D341Med (cell line): ENCODE results near the gene SLC37A1.

ENCODE experiments used
- DNase-seq: peaks from one replicate; pipeline ENCODE4 v3.0.0; 2012; ENCODE audit warnings: low spot score

Gene SLC37A1

DNA sequence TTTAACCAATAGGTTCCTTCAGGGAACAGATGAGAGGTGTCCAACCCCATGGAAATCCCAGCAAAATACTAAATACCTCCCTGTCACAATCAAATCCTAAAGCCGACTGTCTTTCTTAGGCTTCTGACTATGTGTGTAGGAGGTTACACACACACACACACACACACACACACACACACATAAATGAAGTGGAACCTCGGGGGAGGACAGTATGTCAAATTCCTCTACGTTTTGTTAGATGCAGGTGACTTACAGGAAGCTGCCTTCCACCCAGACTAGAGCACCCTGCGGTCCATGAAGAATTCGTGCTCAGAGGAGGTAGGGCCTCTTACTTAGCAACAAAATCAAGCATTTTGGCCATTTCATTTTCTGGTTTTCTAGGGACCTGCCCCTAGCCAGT lies 34.1 kb upstream of the SLC37A1 start:
- DNase-seq, result no peak

DNA sequence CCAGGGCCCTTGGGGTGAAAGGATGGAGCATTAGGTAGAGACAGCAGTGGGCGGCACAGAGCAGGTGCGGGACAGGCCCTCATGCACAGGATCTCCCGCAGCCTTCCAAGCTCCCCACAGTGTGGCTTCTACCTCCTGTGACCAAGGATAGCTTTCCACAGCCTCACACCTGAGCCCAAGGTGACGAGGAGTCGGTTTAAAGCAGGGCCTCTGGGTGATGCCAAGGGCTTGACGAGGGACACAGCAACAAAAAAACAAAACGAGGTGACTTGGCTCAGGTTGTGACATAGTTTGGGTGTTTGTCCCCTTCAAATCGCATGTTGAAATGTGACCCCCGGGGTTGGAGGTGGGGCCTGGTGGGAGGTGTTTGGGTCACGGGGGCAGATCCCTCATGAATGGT lies 32.9 kb upstream of the SLC37A1 start:
- no peak for DNase-seq

DNA sequence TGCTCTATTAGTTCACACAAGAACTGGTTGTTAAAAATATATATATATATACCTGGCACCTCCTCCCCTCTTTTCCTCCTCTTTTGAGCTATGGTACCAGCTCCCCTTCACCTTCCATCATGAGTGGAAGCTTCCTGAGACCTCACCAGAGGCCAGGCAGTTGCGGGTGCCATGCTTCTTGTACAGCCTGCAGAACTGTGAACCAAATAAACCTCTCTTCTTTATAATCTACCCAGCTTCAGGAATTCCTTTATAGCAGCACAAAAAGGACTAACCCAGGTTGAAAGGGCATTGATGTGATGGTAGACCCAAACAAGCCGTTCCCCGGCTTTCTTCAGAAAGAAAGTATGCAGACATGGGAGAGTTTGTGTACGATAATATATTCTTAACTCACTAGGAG lies 32.5 kb upstream of the SLC37A1 start:
- DNase-seq, result no peak

DNA sequence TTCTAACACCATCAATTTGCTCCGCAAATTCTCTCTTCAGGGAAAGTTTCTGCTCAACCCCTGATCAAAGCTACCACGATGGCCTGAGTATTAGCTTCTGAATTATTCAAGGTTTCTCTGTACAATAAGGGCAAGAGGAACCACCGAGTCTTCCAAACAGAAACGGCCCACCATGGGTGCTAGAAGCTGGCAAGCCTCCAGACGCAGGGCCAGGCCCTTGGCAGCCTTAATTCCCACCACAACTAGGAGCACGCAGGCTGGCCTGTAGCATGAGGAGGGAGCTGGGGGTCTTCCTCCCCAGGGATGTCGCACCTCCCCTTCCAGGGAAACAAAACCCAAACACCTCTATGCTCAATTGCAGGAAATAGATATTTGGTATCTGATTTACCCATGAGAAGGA lies 28.7 kb upstream of the SLC37A1 start:
- DNase-seq, result no peak

DNA sequence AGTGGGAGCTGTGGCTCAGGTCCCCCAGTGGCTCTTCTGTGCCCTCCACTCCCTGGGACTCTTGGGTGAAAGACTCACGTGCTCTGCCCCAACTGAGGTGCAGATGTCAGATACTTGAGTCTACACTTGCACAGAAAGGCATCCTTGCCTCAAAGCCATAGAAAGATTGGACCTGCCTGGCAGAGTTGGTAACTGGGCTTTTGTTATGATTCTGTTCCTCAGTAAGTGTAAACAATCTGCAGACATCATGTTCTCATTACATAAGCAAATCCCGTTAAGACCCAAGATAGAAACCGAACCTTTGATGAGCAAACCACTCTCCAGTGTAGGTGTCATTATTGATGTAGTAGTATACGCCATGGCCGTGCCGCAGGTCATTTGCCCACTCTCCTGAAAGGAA lies 27.6 kb upstream of the SLC37A1 start:
- DNase-seq, result no peak

DNA sequence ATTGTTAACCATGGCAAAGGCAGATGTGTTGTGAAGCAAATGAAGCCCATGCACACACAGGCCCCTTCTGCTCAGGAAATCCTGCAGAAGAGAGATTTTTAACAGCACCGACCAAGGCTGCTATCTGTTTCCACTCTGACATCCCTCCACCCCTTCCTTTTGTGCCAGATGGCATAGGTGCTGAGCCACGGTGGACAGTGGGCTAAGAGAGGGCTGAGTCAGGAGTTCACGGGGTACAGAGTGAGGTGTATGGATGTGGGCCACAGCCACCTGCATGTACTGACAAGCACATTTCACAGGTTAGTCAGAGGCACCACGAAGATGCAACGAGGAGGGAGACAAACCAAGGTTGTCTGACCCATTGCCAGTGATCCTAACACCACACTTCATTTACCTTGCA lies 27.1 kb upstream of the SLC37A1 start:
- DNase-seq, result no peak

DNA sequence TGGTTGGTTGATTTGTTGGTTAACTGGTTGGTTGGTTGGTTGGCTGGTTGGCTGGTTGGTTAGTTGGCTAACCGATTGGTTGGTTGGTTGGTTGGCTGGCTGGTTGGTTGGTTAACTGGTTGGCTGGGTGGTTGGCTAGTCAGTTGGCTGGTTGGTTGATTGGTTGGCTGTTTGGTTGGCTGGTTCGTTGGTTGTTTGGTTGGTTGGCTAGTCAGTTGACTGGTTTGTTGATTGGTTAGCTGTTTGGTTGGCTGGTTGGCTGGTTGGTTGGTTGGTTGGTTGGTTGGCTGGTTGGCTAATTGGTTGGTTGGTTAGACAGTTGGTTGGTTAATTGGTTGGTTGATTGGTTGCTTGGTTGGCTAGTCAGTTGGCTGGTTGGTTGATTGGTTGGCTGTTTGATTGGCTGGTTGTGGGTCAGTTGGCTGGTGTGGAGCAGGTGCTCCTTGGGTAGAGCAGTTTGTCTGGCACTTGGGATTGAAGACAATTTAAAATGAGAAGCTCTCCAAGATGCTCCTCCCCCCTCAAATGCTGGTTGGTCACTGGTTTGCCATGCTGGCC lies 24.6 kb upstream of the SLC37A1 start:
- no peak for DNase-seq

DNA sequence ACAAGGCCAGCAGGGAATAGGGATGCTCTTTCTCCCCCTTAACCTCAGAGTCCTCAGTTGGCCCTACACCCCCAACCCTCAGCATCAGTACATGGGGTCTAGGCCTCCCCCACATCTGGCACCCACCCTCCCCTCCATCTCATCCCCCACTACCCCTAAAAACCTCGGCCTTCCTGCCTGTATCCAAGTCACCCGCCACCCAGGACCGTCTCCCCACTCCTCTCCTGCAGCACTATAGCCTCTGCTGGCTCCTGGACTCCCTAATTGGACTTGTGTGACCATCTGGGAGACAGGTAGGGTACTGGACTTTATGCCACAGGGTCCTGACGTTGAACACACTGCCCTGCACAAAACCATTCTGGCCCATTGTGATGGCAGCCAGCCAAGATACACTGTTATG lies 23.7 kb upstream of the SLC37A1 start:
- DNase-seq, result no peak

DNA sequence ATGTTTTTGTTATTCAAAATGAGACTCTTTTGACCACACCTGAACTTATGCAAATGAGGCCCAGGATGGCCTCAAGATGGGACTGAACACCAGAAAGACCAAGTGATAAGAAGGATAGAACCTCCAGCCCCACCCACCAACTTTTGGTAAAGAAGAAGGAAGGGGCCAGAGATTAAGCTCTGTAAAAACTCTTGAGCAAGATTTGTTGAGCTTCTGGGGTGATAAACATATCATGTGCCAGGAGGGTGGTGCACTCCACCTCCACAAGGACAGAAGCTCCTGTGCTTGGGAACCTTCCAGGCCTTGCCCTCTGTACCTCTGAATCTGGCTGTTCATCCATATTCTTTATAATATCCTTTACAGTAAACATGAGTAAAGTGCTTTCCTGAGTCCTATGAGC lies 22.9 kb upstream of the SLC37A1 start:
- no peak for DNase-seq

DNA sequence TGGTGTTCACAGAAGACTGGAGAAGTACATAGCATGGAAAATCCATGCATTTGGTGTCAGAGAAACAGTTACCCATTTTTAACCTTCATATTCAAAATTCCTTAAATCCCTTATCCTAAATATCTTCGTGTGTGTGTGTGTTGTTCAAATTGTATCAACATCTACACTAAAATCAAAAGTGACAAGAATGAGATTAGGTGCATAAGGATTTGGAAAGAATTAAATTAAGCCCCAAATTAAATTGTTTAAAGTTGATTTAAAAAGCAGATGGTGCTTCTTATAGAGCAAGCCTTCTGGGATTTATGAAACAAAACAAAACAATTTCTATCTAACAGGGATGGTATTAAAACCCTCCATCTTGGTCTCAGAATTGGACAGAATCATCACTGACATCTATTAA lies 22.3 kb upstream of the SLC37A1 start:
- DNase-seq, result no peak

DNA sequence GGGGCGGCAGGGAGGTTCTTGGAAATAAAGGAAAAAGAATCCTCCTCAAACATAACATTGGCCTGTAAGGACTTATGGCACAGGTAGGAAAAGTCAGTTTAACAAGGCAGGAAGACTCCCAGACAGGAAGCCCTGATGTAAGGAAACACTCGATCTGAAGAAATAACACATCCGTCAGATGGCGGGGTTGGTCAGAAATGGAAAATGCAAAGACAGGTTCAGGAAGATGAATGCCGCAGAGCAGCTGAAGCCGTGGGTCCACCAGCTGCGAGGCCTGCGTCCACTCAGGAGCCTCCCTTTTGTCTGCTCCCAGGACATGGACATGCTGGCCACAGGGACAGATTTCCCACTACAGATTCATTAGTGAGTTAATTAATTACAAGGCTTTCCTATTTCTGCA lies 21.5 kb upstream of the SLC37A1 start:
- DNase-seq, result no peak

DNA sequence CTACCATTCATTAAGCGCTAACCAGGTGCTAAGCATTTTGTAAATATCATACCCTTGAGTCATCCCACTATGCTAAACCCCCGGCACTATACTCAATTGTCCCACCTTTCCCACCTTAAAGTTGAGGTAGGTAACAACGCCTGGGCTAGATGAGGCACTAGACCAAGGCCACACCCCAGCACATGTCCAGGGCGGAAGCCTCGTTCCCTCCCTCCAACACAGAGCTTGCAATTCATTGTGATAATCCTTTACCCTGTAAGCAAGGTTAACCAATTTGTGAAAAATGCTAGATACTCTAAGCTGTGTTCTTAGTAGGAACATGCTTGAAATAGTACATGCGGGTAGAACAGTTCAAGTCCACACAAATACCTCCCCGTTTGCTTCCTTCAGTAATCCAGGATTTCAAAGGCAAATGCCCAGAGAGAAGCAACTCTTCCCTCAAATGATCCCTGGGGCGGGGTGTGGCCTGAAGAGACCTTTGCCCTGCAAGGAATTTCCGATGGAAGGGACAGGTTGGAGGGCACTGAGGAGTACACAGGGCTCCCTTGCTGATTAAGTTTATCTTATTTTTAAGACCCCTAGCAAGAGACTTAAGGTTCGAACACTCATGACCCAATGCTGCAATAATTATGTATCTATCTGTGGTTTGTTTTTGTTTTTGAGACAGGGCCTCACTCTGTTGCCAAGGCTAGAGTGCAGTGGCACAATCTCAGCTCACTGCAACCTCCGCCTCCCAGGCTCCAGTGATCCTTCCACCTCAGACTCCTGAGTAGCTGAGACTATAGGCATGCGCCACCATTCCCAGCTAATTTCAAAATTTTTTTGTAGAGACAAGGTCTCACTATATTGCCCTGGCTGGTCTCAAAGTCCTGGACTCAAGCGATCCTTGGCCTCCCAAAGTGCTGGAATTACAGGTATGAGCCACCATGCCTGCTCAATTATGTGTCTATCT lies 20.3 kb upstream of the SLC37A1 start:
- no peak for DNase-seq

DNA sequence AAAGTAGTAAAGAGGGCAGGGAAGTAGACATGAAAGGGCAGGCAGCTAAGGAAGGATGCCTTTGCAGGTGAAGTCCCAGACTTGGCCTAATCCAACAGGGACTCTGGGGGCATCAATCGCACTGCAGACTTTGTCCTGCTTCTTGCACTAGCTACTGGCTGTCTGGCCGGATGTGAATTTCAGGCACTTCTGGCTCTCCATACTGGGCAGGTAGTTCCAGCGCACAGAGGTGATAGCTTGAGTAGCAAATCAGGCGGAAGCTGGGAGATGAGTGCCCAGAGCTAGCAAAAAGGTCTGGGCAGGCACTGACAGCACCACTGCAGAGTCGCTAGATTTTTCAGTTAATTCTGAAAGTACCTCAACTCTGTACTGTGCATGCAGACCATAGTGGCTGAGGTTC lies 18.6 kb upstream of the SLC37A1 start:
- DNase-seq, result no peak

DNA sequence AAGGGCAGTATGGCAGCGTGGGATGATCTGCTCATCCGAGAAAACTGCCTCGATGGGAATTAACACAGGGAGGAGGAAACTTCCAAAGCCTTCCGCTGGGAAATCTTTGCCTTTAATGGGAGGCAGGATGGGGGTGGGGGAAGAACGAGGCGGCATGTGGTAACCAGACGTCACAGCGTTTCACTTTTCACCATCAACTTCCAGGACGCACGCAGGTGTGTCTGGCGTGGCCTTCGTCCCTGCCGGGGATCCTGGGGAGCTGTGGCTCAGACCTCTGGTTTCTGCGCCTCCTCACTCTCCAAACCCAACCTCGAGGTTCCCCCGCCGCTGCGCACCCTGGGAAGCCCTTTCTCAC lies 17.9 kb upstream of the SLC37A1 start:
- no peak for DNase-seq

DNA sequence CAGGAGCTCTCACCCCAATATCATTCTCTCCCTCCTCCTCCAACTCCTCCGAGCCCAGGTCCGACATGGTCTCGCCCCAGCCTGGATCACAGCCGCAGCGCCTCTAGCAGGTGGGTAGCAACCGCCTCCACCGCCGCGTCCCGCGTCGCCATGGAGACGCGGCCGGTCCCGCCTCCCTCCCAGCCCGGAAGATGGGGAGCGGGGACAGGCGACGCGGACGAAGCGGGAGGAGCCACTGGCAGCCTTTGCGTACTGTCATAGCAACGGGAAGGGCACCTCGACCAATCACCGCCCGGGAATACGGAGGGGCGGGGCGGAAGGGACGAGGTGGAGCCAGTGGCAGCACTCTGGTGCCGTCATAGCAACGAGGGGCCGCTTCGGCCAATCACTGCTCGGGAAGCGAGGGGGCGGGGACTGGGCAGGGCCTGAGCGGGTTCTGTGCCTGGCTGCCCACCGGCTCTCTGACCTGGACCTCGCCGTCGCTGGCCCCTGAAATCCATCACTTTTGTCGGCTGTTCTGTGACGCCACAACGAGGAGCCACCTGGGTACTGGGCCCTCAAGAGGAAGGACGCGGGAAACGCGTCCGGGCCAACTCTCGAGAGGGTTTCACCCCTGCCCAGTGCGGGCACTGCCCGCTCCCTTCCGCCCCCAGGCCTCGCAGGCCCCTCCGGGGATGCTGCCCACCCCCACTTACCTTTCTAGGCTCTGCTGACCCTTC lies 17.4 kb upstream of the SLC37A1 start, which contains the start of gene RSPH1:
RSPH1 (minus strand) TSS at position 105 of the 719 bp plus-strand sequence; CDS start at position 67, 38 bp downstream.
- DNase-seq, result peak; percentile 97

DNA sequence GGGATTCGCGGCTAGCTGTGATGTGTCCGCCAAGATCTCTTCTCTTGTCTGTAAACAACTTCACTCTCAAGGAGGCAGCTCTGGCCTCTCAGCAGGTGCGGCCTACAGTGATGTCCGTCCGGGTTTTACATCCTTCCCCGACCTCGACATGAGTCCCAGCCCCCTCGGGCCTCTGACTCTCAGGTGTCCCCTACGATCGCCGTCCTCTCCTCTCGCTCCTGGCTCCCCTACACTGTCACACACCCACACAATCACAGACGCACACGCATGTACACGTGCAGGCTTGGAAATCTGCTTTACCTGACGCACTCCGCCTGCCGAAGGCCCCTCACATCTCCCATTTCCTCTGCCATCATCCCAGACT lies 16.8 kb upstream of the SLC37A1 start:
- no peak for DNase-seq

DNA sequence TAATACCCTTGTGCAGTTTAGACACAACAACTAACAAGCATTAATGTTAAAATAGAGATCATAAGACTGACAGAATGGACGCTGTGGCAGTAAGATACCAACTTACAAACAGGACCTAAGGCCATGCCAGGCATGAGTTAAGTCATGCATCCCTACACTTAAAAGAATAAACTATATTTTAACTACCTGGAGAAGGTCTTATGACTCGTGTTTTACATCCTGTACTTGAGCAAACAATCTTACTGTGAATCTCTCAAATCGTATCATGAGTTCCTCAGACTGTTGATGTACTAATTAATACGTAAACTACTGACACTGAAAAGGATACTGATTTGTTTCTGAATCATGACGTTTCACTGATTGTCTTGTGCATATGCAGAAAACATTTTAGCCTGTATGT lies 15.6 kb upstream of the SLC37A1 start:
- DNase-seq, result no peak

DNA sequence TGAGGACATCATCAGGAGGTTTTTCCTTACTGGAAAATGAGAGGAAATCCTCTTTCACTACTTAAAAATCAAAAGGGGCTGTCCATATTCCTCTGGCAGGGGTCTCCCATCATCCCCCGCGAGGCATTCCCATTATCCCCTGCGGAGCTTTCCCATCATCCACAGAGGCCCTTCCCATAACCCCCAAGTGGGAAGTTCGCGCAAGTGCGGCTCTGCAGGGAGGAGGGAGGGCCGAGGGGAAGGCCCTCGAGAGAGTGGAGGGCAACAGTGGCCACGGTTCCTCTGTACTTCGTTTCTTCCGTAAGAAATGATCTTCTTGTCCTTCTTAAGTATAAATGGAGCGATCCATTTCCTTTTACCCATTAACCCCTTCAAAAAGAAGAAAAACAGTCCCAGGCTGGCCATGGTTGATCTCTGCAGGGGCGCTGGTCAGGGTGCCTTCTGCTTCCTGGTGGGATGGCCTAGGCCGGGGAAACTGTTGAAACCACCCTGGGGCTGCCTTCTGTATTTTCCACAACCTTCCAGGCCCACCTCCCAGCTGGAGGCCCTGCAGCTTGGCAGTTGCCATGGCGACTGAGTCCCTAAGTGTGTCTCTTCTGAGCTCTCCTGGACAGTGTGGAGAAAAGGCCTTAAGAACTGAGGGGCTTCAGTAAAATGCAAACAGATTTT lies 14.1 kb upstream of the SLC37A1 start:
- no peak for DNase-seq

DNA sequence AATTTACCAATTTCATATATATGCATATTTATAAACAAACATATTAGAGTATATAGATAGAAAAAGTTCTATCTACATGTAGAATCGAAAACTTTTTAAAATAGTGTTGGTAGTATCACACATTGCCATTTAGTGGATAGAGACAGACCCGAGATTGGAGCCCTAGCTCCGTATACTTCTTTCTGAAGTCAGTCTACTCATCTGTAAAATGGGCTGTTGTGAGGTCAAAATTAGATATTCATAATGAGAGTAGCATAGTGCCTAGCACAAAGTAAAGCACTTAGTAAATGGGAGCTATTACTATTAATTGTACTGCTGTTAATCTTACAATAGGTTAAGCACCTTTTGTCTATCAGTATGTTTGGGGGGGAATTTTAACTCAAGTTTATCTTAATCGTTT lies 13.4 kb upstream of the SLC37A1 start:
- DNase-seq, result no peak

DNA sequence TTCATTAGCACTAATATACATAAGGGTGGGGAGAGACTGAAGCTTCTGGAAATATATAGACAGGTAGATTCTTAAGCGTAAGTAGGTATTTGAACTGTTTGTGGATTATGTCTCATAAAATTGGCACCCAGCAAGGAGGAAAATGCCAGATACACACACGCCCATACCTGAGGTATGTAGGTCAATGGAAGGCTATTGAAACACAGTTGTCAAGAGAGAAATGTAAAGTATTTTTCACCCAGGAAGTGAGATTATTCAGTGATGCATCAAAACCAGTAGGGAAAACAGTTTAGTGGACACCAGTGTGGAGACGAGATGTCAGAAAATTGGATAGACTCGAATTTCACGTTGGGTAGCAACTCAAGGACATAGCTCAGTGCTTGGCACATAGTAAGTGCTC lies 12.9 kb upstream of the SLC37A1 start:
- no peak for DNase-seq

DNA sequence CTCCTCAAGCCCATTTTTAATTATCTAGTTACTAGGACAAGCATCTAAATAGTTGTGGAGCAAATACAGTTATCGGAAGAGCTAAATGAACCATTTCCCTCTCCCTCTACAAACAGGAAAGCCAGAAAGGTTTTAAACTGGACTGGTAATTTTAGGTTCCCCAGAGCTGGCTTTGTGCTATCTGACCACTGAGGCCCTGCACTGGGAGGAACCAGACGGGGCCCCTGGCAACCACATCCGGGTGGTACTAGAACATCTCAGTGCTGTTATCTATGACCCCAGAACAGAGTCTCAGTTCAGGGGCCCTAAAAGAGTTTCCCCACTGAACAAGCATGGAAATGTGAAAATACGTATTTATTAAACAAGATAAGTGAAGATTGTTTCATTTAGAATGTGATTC lies 9.9 kb upstream of the SLC37A1 start:
- DNase-seq, result no peak

DNA sequence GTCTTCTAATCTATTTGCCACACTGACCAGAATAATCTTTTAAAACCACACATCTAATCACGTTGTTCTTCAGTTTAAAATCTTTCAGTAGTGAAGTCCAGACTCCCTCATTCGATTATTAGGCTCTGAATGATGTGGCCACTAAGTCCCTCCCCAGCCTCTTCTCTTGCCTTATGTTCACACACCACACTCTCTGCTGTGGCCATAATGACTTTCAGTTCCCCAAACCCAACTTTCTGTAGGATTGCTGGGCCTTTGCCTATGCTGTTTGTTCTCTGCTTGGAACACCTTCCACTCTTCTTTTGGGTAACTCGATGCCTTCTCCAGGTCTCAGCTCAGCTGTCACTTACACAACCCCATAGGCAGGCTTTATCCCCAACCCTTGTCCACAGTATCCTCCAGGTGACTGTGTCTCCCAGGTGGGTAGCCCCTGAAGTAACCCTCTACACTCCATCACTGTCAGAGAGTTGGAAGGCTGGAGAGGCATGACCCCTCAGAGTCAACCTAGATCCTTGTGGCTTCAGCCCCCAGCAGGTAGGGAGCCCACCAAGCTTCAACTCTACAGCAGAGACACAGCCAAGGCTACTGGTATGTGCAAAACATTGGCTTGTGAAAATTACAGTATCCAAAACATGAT lies 8.4 kb upstream of the SLC37A1 start:
- DNase-seq, result no peak
